ENCODE data around the gene RNF115.

GRCh38 chr1:145771056-145771455, 52.8 kb downstream of the RNF115 start:
- TF ChIP-seq CTCF (IDR thresholded peaks at IDR 0.05) (no peak), TCF12 (IDR thresholded peaks at IDR 0.05) (no peak), RXRA (IDR thresholded peaks at IDR 0.05; ENCODE audit: borderline replicate concordance, low read depth) (no peak), POLR2AphosphoS5 (IDR thresholded peaks at IDR 0.05; ENCODE audit: low read depth, low read length) (no peak), JUND (IDR thresholded peaks at IDR 0.05) (no peak), RAD21 (IDR thresholded peaks at IDR 0.05; ENCODE audit: low read length) (no peak), GATA2 (CRISPR knock-in tag; IDR thresholded peaks at IDR 0.05) (no peak), TAF1 (IDR thresholded peaks at IDR 0.05; ENCODE audit: borderline replicate concordance, low read depth, low read length) (no peak), REST (IDR thresholded peaks at IDR 0.05; ENCODE audit: low read depth, low read length) (no peak), FOXM1 (IDR thresholded peaks at IDR 0.05; ENCODE audit: low read depth) (no peak), USF2 (IDR thresholded peaks at IDR 0.05; ENCODE audit: borderline replicate concordance, low read depth, low read length) (no peak), EZH2phosphoT487 (IDR thresholded peaks at IDR 0.05; ENCODE audit: borderline replicate concordance, low read depth) (no peak)
